Measurements from ENCODE around the gene ANXA7. TPM values are rescaled to one million over a fixed set of nuclear protein-coding genes. Genes with fewer than 3 reads are reported as not detected.

ANXA7 gene
- total and polyA plus RNA-seq, 10 of the 15 experiments (the other 5 are each of a cell fraction or from before 2014, with no cell fraction given) = 70.6 to 184 (median 113) TPM

- BruUV-seq (replicated peaks) = no TSS peak
- ATAC-seq (no peak), FAIRE-seq (no peak), DNase-seq (ENCODE audit: low read depth, low spot score) (no peak)
- SMC1A ChIA-PET (ENCODE audit: uncharacterized antibody, unreplicated experiment) = interaction anchor here (0.9 kb wide), 1 partner anchor 36 kb away, joined by 3 read pairs; no protein-coding TSS in a partner anchor
- TF ChIP-seq SMC3 (IDR thresholded peaks at IDR 0.05; ENCODE audit: borderline replicate concordance, low read length) (no peak), IKZF2 (IDR thresholded peaks at IDR 0.05) (no peak), NBN (IDR thresholded peaks at IDR 0.05) (no peak), MXI1 (IDR thresholded peaks at IDR 0.05; ENCODE audit: low read depth, low read length) (no peak), SKIL (IDR thresholded peaks at IDR 0.05; ENCODE audit: low read depth, poor library complexity, severe bottlenecking) (no peak), CREB1 (IDR thresholded peaks at IDR 0.05; ENCODE audit: low read depth) (no peak), KLF5 (IDR thresholded peaks at IDR 0.05; ENCODE audit: partially characterized antibody) (no peak), NFIC (IDR thresholded peaks at IDR 0.05; ENCODE audit: low read depth, low read length) (no peak)
- TF ChIP-seq, protein P1, sequence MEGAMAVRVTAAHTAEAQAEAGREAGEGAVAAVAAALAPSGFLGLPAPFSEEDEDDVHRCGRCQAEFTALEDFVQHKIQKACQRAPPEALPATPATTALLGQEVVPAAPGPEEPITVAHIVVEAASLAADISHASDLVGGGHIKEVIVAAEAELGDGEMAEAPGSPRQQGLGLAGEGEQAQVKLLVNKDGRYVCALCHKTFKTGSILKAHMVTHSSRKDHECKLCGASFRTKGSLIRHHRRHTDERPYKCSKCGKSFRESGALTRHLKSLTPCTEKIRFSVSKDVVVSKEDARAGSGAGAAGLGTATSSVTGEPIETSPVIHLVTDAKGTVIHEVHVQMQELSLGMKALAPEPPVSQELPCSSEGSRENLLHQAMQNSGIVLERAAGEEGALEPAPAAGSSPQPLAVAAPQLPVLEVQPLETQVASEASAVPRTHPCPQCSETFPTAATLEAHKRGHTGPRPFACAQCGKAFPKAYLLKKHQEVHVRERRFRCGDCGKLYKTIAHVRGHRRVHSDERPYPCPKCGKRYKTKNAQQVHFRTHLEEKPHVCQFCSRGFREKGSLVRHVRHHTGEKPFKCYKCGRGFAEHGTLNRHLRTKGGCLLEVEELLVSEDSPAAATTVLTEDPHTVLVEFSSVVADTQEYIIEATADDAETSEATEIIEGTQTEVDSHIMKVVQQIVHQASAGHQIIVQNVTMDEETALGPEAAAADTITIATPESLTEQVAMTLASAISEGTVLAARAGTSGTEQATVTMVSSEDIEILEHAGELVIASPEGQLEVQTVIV (IDR thresholded peaks at IDR 0.05; ENCODE audit: borderline replicate concordance, partially characterized antibody) = no peak
- Histone ChIP-seq H3K79me2 (ENCODE audit: control insufficient read depth, insufficient read depth, low read length) (peaks cover 21% of the 10 kb centered on the region), H3K36me3 (ENCODE audit: control insufficient read depth in 2 of 2, insufficient read depth in 2 of 2, low read length in 1 of 2) (no peaks in the 10 kb centered on the region; a peak in 1 of 4 replicates), H3K9me3 (replicated peaks; ENCODE audit: control insufficient read depth, insufficient read depth, low read length) (no peaks in the 10 kb centered on the region), H3K4me1 (ENCODE audit: control insufficient read depth, insufficient read depth, low read length) (no peaks in the 10 kb centered on the region), H3K4me3 (no peak overlapping the region), H2AFZ (ENCODE audit: control insufficient read depth, low read depth, low read length) (no peak overlapping the region), H3K27ac (ENCODE audit: control insufficient read depth, insufficient read depth) (no peak overlapping the region), H4K20me1 (ENCODE audit: control insufficient read depth, insufficient read depth) (no peaks in the 10 kb centered on the region), H3K4me2 (ENCODE audit: control insufficient read depth, insufficient read depth) (no peak overlapping the region), H3K27me3 (replicated peaks in 1 of 2; ENCODE audit: control insufficient read depth in 2 of 2, insufficient read depth in 2 of 2, low read length in 1 of 2) (no peaks in the 10 kb centered on the region), H3K9ac (ENCODE audit: control insufficient read depth, insufficient read depth, low read length) (no peak overlapping the region)
- 96% methylated on average over 3 of the region's 3 CpGs for WGBS (ENCODE audit: insufficient coverage, insufficient replicate concordance, low lambda C conversion rate, missing lambda C conversion rate)
- POLR2A ChIA-PET = no interaction called here
- RAD21 ChIA-PET (ENCODE audit: unreplicated experiment) = no interaction called here
- in situ Hi-C loops (cut with MboI) = no loop called here
- CTCF ChIA-PET = interaction anchor here (0.6 to 1.1 kb wide), 2 partner anchors 26 to 227 kb away, joined by 3 read pairs; no protein-coding TSS in a partner anchor
- intact Hi-C loops (cut with micrococcal nuclease; ENCODE audit: unreplicated experiment) = no loop called here
Measured at GRCh38 chr10:73416571-73416970, 2.7 kb upstream of the ANXA7 start.
